KOPT-K1 (cell line): ENCODE results near the gene DIPK1B.

Experiments
- H3K27ac ChIP-seq: fragments of 200-600 bp; sonication (generic); 2 replicates; pipeline ENCODE4 v1.5.1; 2016; ENCODE audit warnings: antibody characterized with exemption, mild to moderate bottlenecking, low read depth, low read length; ENCODE audit not compliant: poor library complexity, severe bottlenecking
- H3K36me3 ChIP-seq: fragments of 200-600 bp; sonication (generic); 2 replicates; pipeline ENCODE4 v1.5.1; 2017; ENCODE audit warnings: antibody characterized with exemption, mild to moderate bottlenecking, low read length, moderate library complexity; ENCODE audit not compliant: insufficient read depth
- H3K9me3 ChIP-seq: fragments of 200-600 bp; sonication (generic); 2 replicates; pipeline ENCODE4 v1.5.1; 2017; ENCODE audit warnings: antibody characterized with exemption, low read length, mild to moderate bottlenecking; ENCODE audit not compliant: insufficient read depth, poor library complexity, severe bottlenecking

DIPK1B gene

GRCh38 chr9:136679431-136679941, 32.9 kb upstream of the DIPK1B start:
- H3K36me3 ChIP-seq, result no peaks in the 10 kb centered on the region
- no peaks in the 10 kb centered on the region for H3K9me3 ChIP-seq
- no peak overlapping the region for H3K27ac ChIP-seq

- Histone ChIP-seq H3K36me3 (no peaks in the 10 kb centered on the region), H3K27ac (no peak overlapping the region), H3K9me3 (no peaks in the 10 kb centered on the region)
Observed at GRCh38 chr9:136681029-136681428, 31.3 kb upstream of the DIPK1B start.

- Histone ChIP-seq H3K9me3 (no peaks in the 10 kb centered on the region), H3K27ac (no peak overlapping the region), H3K36me3 (no peaks in the 10 kb centered on the region)
Observed at GRCh38 chr9:136681945-136682699, 30.2 kb upstream of the DIPK1B start.

GRCh38 chr9:136682710-136683109, 29.7 kb upstream of the DIPK1B start:
- Histone ChIP-seq H3K9me3 (no peaks in the 10 kb centered on the region), H3K36me3 (no peaks in the 10 kb centered on the region), H3K27ac (no peak overlapping the region)

- Histone ChIP-seq H3K27ac (no peak overlapping the region), H3K36me3 (no peaks in the 10 kb centered on the region), H3K9me3 (no peaks in the 10 kb centered on the region)
Observed at GRCh38 chr9:136683173-136683745, 29.1 kb upstream of the DIPK1B start.

- H3K27ac ChIP-seq, result no peak overlapping the region
- no peaks in the 10 kb centered on the region for H3K36me3 ChIP-seq
- no peaks in the 10 kb centered on the region for H3K9me3 ChIP-seq
Observed at GRCh38 chr9:136683755-136684154, 28.6 kb upstream of the DIPK1B start.

- H3K36me3 ChIP-seq, result no peaks in the 10 kb centered on the region
- H3K9me3 ChIP-seq, result no peaks in the 10 kb centered on the region
- H3K27ac ChIP-seq, result no peak overlapping the region
Observed at GRCh38 chr9:136684339-136684738, 28.0 kb upstream of the DIPK1B start.

GRCh38 chr9:136684799-136685198, 27.6 kb upstream of the DIPK1B start:
- no peaks in the 10 kb centered on the region for H3K9me3 ChIP-seq
- no peaks in the 10 kb centered on the region for H3K36me3 ChIP-seq
- H3K27ac ChIP-seq, result no peak overlapping the region

- H3K27ac ChIP-seq, result no peak overlapping the region
- H3K9me3 ChIP-seq, result no peaks in the 10 kb centered on the region
Observed at GRCh38 chr9:136685216-136685615, 27.2 kb upstream of the DIPK1B start.

GRCh38 chr9:136685790-136686533, 26.4 kb upstream of the DIPK1B start:
- peak overlapping the region; percentile 45 for H3K27ac ChIP-seq
- H3K9me3 ChIP-seq, result no peaks in the 10 kb centered on the region
- H3K36me3 ChIP-seq, result no peaks in the 10 kb centered on the region

More at GRCh38 chr9:136685216-136685615, 27.2 kb upstream of the DIPK1B start:
- no peaks in the 10 kb centered on the region for H3K36me3 ChIP-seq

GRCh38 chr9:136686534-136686793, 25.9 kb upstream of the DIPK1B start:
- Histone ChIP-seq H3K9me3 (no peaks in the 10 kb centered on the region), H3K27ac (peak overlapping the region; percentile 45), H3K36me3 (no peaks in the 10 kb centered on the region)

- H3K9me3 ChIP-seq, result no peaks in the 10 kb centered on the region
- no peaks in the 10 kb centered on the region for H3K36me3 ChIP-seq
- H3K27ac ChIP-seq, result peak within 1 kb of the TSS; percentile 45
Observed at GRCh38 chr9:136686794-136687711, 25.3 kb upstream of the DIPK1B start, which contains the start of gene AGPAT2. Gene AGPAT2 (minus strand): TSS chr9:136687457. CDS start chr9:136687357, 100 bp downstream.

GRCh38 chr9:136687721-136688223, 24.6 kb upstream of the DIPK1B start:
- Histone ChIP-seq H3K36me3 (no peaks in the 10 kb centered on the region), H3K9me3 (no peaks in the 10 kb centered on the region), H3K27ac (no peak overlapping the region)

GRCh38 chr9:136688274-136689107, 23.9 kb upstream of the DIPK1B start:
- H3K27ac ChIP-seq, result no peak overlapping the region

More at GRCh38 chr9:136688274-136689107, 23.9 kb upstream of the DIPK1B start:
- Histone ChIP-seq H3K36me3 (no peaks in the 10 kb centered on the region), H3K9me3 (no peaks in the 10 kb centered on the region)
